ENCODE data around the gene HP. TPM values are rescaled to one million over a fixed set of nuclear protein-coding genes. Genes with fewer than 3 reads are reported as not detected.
"Not testable (repeated sequence)": the region's sequence is repeated elsewhere in the genome, so short reads cannot be mapped to it uniquely, and the experiment has no call there.

HP gene
- polyA plus RNA-seq (2013, experiment 1 of 2; ENCODE audit: insufficient read length) = not detected
- not detected for polyA plus RNA-seq (2013, experiment 2 of 2; ENCODE audit: insufficient read length)

- DNase-seq = not testable (repeated sequence)
Measured at GRCh38 chr16:72054254-72054847, at the start of gene HP. TSS of gene HP (plus strand) at chr16:72054505. CDS start at chr16:72054653, 148 bp downstream.

GRCh38 chr16:72008065-72008423, 46.3 kb upstream of the HP start:
- DNase-seq = not testable (repeated sequence)

- peak; percentile 98 for DNase-seq
Measured at GRCh38 chr16:72008424-72009216, 45.7 kb upstream of the HP start, which contains the start of gene DHODH. TSS of gene DHODH (plus strand) at chr16:72008744. CDS start at chr16:72008765, 21 bp downstream.

GRCh38 chr16:72009779-72010178, 44.5 kb upstream of the HP start:
- no peak for DNase-seq

GRCh38 chr16:72012607-72013006, 41.7 kb upstream of the HP start:
- DNase-seq = no peak

- no peak for DNase-seq
Measured at GRCh38 chr16:72013389-72013788, 40.9 kb upstream of the HP start.

- no peak for DNase-seq
Measured at GRCh38 chr16:72013888-72014581, 40.3 kb upstream of the HP start.

- DNase-seq = no peak
Measured at GRCh38 chr16:72014675-72015074, 39.6 kb upstream of the HP start.

GRCh38 chr16:72015124-72015523, 39.2 kb upstream of the HP start:
- no peak for DNase-seq

GRCh38 chr16:72018470-72018869, 35.8 kb upstream of the HP start:
- no peak for DNase-seq

- DNase-seq = no peak
Measured at GRCh38 chr16:72021043-72021442, 33.3 kb upstream of the HP start.

- DNase-seq = no peak
Measured at GRCh38 chr16:72022127-72022526, 32.2 kb upstream of the HP start.

- DNase-seq = no peak
Measured at GRCh38 chr16:72023962-72024361, 30.3 kb upstream of the HP start.

GRCh38 chr16:72024862-72025382, 29.4 kb upstream of the HP start:
- DNase-seq = no peak

- DNase-seq = no peak
Measured at GRCh38 chr16:72025404-72026114, 28.7 kb upstream of the HP start.

- no peak for DNase-seq
Measured at GRCh38 chr16:72027669-72028378, 26.5 kb upstream of the HP start.

GRCh38 chr16:72029567-72030271, 24.6 kb upstream of the HP start:
- DNase-seq = no peak

- no peak for DNase-seq
Measured at GRCh38 chr16:72033437-72033836, 20.9 kb upstream of the HP start.

GRCh38 chr16:72036098-72036497, 18.2 kb upstream of the HP start:
- no peak for DNase-seq

- no peak for DNase-seq
Measured at GRCh38 chr16:72042157-72042660, 12.1 kb upstream of the HP start.

- no peak for DNase-seq
Measured at GRCh38 chr16:72043058-72043457, 11.2 kb upstream of the HP start.
